ENCODE data around the gene KRTCAP3.

The KRTCAP3 gene

DNA sequence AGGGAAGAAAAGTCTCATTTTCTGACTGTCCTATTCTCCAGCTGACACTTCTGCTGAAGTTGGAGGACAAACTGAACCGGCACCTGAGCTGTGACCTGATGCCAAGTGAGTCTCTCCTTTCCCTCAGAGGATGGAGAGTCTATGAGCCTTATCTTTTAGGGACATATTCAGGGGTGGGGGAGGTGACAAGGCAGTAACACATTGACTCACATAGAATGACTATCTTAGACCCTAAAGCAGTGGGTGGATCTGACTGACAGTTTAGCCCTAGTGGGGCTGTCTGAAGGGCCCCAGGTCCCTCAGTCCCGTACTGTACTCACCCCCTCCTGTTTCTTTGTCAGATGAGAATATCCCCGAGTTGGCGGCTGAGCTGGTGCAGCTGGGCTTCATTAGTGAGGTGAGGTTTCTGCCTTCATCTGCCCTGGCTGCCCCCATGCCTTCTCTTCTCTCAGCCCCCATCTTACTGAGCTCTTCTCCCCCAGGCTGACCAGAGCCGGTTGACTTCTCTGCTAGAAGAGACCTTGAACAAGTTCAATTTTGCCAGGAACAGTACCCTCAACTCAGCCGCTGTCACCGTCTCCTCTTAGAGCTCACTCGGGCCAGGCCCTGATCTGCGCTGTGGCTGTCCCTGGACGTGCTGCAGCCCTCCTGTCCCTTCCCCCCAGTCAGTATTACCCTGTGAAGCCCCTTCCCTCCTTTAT lies 805 bp upstream of the KRTCAP3 start:
- DNase-seq, result no peak

DNA sequence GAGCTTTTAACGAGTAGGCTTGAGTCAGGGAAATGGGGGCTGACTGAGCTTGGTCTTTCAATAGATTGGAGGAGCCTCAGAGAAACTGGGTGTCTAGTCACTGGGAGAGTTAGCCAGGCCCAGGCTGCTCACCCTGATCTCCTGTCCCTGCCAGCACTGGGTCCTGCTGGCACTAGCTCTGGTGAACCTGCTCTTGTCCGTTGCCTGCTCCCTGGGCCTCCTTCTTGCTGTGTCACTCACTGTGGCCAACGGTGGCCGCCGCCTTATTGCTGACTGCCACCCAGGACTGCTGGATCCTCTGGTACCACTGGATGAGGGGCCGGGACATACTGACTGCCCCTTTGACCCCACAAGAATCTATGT lies 720 bp downstream of the KRTCAP3 start:
- DNase-seq, result no peak

DNA sequence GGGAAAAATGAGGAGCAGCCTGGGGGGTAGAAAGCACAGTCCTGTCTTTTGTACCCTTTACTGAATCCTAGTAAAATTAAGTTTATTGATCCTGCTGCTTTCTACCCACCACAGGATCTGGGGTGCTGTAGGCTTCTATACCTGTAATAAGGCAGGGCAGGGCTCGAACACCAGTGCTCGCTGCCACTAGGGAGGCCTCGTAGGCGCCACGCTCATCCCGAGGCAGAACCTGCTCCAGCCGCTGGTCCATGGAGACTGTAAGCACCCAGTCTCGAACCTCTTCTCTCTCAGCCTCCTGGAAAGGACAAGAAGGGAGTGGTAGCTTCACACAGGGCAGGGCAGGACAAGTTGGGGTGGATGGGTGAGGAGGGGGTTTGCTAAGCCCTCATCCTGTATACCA lies 3.0 kb downstream of the KRTCAP3 start:
- DNase-seq, result no peak

DNA sequence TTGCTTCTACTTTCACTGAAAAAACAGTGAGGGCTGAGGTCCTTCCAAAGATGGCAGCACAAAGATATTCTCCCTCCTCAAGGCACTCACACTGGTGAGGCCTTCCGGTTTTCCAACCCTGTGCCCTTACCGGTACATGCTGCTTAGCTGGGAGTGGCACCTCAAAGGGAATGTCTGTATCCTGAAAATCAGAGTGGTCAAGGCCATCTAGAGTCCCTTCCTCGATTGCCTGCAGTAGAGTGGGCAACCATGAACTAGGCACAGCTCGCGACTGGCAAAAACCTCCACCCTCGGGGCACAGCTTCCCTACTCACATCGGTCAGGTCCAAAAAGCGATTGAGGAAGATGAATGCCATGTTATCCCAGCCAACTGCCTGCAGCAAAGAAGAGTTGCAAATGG lies 3.4 kb downstream of the KRTCAP3 start:
- no peak for DNase-seq

DNA sequence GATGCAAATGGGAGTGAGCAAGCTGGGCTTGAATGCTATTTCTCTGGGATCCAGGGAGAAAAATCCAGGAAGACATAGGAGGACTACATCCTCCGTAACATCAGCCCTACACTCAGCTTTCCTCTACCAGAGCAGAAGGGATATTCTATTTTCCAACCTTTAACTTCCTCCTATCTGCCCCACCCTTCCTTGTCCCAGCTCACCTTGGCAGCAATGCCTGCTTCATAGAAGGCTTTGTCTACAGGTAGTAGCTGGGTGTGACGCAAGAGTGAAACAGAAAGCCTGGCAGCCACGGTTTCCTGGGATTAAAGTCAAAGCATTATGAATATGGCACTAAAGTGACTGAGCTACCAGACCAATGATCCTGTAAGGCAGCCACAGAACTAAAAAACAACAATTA lies 3.9 kb downstream of the KRTCAP3 start:
- no peak for DNase-seq

DNA sequence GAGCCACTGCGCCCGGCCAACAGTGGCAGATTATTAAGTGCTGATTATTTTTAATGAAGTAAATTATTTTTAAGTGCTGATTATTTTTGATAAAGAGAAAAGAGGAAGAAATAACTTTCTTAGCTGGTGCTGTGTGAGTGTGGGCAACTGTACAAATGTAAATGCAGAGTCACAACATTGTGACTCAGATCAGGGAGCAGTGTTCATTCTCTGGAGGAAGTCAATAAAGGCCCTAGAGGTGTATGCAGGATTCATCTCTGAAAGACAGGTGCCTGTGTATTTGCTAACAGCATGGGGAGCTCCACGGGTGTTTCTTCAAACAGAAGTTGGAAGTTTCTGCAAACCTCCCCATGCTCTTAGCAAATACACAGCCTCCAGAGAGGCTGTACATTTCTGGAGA lies 6.2 kb downstream of the KRTCAP3 start:
- DNase-seq, result no peak

DNA sequence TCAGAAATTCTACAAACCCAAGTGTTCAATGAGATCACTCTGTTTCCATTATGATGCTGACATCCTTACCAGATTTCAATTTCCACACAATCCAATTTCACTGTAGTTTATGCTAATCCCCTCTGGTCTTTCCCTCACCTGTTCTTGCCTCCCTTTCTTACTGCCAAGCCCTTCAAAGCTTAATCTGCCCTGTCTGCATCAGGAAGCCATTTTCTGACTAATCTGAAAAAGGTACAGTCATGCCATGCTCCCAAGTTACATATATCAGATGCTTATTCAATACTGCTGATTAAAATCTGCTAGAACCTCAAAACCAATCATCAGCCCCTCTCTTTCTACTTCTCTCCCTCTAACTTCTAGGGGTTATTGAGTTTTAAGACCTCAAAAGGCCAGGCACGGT lies 8.9 kb downstream of the KRTCAP3 start:
- no peak for DNase-seq

DNA sequence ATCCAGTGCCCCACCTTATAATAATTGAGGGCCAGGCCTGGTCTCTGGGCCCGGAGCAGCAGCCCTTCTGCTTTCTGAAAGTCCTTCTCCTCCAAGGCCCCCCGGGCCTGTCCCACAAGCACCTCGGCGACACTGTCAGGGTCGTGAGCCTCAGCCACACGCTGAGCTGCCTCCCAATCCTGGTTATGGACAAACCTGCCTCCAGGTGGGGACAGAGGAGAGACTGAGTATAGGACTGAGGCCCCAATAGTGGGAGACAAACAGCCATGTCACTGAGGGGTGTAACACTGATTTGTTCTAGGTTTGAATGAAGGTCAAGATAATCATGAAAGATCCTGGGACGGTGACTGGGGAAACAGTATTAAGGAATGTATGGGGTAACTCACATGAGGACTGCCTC lies 11.8 kb downstream of the KRTCAP3 start:
- no peak for DNase-seq

DNA sequence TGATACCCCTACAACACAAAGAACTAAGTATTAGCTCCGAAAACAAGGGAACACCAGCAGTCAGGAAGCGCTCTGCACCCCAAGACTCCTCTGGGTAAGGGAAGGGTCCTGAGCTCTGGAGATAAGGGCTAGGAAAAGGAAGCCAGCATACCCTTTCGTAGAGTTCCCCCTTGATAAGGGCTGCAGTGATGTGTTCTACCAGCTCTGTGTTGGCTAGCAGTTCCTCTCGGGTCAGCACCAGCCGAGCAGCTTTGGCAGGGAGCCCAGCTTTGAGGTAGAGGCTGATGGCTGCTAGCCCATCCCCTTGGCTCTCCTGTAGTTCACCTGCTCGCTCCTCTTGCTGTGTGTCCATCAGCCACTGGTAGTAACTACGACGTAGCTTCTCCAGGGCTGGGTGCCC lies 18.9 kb downstream of the KRTCAP3 start:
- DNase-seq, result no peak

DNA sequence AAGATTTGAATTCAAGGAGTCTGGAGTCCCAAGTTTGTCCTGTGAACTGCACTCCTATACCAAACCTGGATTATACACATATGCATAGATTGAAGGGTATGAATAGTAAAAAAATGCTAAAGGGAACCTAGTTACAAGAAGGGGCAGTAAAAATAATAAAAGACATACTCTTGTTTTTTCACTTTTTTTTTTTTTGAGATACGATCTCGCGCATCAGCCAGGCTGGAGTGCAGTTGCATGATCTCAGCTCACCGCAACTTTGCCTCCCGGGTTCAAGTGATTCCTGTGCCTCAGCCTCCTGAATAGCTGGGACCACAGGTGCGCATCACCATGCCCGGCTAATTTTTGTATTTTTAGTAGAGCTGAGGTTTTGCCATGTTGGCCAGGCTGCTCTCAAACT lies 22.3 kb downstream of the KRTCAP3 start:
- DNase-seq, result no peak

DNA sequence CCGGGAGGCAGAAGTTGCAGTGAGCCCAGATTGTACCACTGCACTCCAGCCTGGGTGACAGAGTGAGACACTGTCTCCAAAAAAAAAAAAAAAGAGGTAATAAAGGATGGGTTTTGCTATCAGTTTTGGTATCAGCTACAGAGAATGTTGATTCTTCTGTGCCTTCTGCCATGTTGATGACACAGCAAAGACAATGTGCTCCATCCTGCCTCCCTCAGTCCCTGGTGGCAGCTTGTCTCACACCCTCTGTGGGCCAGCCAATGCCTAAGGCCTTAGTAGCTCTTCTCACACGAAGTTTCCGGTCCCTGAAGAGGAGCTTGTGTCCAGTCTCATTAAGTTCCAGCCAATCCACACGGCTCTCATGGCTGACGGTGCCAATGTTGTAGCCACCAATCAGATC lies 29.8 kb downstream of the KRTCAP3 start:
- no peak for DNase-seq

DNA sequence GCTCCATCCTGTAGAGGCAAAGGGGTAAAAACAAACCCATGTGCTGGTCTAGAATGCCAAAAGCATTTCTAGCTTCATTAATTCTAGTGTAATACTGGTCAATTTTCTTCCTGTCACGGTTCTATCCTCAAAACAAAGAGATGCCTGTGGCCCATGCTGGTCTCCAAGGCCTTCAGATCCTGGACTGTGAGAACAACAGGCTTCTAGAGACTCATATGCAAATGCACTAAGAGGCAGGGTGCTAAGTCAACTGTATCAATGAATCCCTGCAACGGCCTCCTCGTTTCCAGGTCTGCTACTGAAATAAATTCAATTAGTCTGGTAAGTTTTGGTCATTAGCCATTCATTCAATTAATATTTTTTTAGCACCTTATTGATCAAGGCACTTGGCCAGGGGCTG lies 43.3 kb downstream of the KRTCAP3 start:
- DNase-seq, result no peak

DNA sequence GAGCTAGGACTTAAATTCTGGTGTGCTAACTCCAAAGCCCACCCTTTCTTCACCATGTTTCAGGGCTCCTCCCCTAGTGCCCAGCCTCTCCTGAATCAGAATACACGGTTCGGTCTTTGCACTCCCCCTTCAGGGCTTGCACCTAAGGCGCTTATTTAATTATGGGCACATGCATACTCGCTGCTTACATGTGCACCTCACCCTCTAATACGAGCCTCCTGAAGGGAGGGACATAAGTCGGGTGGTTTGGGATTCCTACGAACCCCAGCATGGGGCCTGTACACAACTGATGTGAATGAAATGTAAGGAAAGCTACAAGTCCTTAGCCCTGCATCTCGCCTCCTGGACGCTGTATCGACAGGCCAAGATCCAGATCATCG lies 46.9 kb downstream of the KRTCAP3 start:
- DNase-seq, result no peak

DNA sequence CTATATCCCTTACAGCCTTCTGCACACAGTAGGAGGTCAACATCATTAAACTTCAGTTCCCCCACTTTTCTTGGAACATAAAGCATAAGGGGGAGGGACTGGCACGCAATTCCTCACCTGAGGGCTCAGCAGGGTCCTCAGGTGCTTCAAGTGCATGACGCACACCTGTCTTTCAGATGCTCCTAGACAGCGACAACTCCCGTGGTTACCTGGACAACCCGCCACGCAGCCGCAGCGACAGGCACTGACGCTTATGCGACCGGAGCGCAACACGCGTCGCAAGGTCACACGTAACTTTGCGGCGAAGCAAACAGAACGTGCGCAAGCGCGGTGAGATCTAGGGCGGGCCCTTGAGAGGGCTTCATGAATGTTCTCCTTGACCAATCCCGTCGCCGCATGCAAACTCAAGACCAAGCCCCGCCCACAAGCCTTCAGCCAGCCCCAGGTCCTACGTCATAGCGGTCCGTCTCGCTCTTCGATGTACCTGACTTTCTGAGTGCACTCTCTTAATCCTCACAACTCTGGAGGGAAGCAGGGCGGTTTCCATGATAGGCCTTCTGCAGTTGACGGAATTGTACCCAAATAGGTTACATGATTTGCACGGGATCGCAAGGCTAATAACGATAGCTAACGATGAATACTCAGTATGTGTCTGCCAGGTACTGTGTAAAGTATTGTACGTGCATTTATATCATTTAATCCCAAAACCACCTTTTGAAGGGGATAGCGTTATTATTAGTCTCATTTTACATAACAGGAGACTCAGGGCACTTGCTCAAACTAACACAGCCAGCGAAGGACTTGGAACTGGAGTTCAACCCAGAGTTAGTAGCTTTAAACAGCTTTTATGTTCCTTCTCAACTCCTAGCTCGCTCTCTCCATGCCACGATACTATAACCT lies 47.6 kb downstream of the KRTCAP3 start, which contains the start of gene IFT172:
Gene IFT172, minus strand, starts transcription at position 246 of the 900 bp plus-strand sequence. Its CDS starts 90 bp downstream, at position 156.
- peak; percentile 100 for DNase-seq

DNA sequence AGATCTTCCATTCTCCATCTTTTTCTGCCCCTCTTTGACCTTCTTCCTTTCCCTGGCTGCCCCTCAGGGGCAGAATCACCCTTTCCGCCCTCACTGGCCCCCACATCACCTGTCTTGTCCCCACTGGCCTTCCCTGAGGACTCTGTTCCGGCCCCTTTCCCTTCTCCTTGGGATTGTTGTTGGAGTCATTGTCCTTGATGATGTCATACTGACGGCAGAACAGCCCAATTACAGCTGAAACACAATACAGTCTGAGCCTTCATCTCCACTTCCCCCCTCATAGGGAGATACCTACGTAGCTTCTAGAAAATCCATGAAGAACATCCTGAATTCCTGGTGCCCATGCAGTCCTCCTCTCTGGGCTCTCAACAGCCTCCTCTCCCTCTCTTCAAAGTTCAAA lies 50.4 kb downstream of the KRTCAP3 start:
- no peak for DNase-seq

DNA sequence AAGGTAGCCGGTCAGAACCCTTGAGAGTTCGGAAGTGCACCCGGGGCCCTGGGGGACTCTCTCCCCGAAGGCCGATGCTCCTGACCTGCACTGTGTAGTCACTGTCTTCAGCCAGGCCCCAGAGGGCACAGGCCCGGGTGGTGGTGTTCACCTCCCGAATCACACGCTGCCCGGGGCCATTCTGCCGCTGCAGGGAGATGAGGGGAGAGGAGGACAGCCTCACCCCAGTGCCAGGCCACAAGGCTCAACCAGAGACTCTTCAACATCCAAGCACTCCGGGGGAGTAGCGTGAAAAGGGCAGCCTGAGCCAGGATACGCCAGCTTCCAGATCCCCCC lies 51.7 kb downstream of the KRTCAP3 start:
- DNase-seq, result no peak

All from CD4-positive, alpha-beta T cell treated with Interleukin-17A for 4 hours (primary cell).